ENCODE measurements around the gene RADX.

GRCh38 chrX:106728337-106728736 lies 116.6 kb downstream of the RADX start:
- no peak for TF ChIP-seq CTCF (IDR thresholded peaks at IDR 0.05)
- TF ChIP-seq ZFX (IDR thresholded peaks at IDR 0.05; ENCODE audit: borderline replicate concordance): no peak

All from 22Rv1 (cell line).